OCI-M1 (cell line): ENCODE data around the gene CIAO2A.
"Not testable (repeated sequence)": the region's sequence is repeated elsewhere in the genome, so short reads cannot be mapped to it uniquely, and the experiment has no call there.

Source experiments
- DNase-seq: peaks from one replicate; lab custom pipeline; 2025; lab: John Stamatoyannopoulos, UW

Gene CIAO2A, protein sequence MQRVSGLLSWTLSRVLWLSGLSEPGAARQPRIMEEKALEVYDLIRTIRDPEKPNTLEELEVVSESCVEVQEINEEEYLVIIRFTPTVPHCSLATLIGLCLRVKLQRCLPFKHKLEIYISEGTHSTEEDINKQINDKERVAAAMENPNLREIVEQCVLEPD

DNA sequence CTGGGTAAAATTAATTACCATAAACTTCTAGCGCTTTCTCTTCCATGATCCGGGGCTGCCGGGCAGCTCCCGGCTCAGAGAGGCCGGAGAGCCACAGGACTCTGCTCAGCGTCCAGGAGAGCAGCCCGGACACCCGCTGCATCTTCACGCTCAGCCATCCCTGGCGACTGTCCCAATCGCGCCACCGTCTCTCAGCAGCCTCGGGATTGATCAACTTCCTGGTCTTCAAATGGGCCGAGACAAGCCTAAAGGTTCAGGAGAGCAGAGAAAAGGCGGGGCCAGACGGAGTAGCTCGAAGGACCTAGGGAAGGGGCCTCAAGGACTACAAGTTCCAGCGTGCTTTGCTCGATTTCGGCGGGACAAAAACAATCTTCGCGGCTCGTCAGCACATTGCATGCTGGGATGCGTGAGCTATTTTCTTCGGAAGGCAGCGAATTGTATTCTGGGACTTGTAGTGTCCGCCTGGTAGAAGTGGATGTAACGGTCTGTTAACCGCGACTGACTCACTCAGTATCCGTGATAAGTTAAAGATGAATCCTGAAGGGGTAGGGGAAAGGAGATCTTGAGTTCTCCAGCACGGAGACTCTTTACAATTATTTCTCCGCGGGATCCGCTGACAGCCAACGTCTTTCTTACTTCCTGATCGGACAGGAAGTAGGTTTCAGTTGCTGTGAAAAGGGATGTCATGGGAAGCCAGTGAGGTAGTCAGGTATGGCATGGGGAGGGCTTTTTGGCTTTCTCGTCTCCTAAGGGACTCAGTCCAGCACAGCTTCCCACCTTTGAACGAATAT lies at the start of gene CIAO2A:
TSS of gene CIAO2A (minus strand) at position 212 of the 791 bp plus-strand sequence. CDS start at position 142, 70 bp downstream.
- DNase-seq, result peak; percentile 99

DNA sequence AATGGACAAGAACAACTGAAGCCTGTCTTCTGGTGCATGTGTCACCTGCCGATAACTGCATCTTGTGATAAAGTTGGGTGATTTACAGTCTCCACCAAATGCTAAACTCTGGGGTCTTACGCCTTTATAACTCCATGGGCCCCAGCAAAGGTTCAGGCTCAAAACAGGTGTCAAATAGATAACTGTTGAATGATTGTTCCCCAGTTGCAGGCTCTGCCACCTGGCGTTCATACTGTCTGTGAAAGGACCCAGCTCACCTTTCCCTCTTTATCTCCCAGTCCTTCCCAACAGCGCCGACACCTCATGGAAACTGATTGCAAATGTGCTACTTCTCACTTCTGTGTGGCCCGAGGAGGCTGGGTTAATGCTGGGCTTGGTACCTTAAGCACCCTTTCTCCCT lies 49.6 kb upstream of the CIAO2A start:
- DNase-seq, result no peak

DNA sequence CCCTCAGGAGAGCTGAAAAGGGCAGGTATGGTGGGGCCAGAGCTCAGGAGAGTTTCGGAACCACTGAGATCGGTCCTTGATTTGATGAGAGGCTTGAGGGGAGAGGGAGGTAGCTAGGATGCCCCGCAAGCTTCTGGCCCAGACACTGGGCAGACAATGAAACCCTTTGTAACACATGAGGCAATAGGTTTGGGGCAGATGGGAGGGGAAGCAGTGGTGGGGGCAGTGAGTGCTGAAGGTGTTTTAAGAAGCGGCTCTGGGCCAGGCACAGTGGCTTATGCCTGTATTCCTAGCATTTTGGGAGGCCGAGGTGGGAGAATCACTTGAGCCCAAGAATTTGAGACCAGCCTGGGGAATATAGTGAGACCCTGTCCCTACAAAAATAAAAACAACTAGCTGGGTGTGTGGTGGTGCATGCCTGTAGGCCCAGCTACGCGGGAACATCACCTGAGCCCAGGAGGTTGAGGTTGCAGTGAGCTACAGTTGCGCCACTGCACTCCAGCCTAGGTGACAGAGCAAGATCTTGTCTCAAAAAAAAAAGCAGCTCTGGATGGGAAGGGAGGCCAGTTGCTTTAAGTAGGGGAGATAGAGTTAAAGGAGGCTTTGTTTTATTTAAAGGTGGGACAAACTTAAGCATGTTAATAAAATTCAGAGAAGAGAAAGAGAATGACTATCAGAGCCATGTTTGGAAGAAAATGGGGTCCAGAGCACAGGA lies 48.3 kb upstream of the CIAO2A start:
- no peak for DNase-seq

DNA sequence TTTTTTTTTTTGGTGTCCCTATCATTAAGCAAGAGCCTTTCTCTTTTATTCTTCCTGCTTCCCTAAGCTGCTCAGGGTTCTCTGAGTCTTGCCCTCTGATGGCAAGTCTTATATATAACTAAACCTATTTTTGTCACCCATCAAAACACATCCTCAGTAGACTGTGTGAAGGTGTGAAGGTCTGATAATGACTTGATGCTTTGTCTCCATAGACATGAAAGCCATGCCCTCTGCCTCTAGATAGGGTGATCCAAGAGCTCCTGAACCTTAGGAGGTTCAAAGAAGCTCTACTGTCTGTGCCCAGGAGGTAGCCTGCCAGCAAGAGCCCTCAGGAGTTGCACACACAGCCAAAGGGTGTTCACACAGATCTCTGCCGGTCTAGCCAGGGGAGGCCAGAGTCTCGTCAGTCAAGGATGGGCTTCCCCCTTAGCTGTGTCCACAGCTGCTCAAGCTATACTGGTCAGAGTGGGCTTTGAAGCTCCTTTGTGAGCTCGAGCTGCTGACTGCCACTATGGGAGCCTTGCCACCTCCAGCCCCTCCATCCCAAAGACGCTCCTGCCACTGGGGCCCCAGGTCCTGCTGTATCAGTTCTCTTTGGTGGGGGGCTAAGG lies 44.8 kb upstream of the CIAO2A start:
- DNase-seq, result no peak

DNA sequence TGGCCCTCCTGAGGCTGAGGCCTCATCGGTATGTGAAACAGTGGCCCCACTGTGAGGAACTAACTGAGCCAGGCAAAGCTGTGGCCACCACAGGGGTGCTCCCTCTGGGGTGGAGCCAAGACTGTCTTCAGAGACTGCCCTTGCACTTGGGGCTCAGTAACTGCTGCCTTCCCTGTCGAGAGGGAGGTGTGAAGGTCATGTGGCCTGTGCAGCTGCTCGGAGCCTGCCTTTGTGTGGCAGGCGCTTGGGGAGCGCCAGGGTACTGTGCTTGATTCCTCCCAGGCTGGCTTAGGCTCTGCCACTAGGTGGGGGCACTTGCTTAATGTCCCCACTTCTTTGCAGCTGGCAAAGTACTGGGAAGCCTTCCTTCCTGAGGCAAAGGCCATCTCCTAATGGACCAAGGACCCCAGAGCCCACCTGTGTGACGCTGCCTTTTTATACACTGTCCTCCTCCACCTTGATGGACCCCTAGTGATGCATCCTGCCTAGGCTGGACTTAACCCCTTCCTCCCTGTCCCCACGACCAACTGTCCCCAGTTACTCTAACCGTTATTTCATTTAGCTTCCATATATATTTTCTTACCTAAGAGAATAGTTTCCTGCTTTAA lies 43.7 kb upstream of the CIAO2A start:
- DNase-seq, result no peak

DNA sequence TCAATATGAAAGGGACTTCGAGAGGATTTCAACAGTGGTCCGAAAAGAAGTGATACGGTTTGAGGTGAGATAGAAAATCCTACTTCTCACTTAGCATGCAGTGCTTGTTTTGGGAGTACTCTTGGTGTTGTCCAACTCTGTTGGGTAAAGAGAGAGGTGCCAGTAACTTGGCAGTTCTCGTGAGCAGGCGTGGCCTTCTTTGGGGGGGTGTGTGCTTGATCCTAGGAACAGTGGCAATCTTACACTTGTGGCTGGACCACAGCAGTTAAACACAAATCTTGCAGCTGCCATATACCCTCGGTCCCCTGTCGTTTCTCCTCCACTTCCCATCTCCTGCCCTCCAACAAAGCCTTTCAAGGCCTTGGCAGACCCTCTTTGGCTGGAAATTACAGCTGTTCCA lies 42.7 kb upstream of the CIAO2A start:
- DNase-seq, result no peak

DNA sequence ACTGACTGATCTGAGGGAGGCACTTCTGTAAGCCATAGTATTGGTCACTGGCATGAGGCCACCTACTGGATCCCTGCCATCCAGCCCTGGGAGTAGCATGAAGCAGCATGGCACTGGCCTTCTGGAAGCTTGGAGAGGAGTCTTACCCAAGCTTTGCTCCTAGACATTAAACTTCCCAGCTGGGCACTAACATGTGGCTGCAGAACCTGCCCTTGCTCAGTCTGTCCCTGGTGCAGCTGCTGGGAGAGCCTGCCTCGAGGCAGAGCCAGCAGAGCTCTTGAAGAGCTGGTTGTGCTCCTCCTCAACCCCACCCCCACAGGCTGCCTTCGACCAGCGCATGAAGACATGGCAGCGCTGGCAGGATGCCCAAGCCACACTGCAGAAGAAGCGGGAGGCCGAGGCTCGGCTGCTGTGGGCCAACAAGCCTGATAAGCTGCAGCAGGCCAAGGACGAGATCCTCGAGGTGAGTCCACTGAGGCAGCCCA lies 40.7 kb upstream of the CIAO2A start:
- peak; percentile 39 for DNase-seq

DNA sequence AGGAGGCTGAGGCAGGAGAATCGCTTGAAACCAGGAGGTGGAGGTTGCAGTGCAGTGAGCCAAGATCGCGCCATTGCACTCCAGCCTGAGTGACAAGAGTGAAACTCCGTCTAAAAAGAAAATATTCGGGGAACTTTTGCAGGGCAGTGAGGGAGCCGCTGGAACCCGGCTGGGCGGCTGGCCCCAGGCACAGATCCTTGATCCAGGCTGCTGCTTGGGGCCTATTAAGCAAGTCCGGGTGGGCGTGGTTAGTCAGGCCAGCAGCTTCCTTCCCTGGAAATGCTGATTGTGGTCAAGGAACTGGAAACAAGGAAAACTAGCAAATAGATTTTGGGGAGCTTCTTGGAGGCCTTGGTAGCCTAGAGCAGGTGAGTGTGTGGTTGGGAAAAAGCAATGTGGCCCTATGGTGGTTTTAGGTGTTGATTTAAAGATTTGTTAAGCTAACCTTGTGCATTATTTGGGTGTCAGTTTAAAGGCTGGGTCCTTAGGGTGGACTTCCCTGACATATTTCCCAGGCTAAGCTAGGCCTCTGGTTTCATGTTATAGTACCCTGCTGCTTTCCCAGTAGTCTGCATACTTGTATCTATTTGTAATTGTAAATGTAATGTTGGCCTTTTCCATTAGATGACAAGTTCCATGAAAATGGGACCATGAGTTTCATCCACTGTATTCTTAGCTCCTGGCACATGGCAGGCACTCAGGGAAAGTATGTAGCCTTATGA lies 40.1 kb upstream of the CIAO2A start:
- DNase-seq, result no peak

DNA sequence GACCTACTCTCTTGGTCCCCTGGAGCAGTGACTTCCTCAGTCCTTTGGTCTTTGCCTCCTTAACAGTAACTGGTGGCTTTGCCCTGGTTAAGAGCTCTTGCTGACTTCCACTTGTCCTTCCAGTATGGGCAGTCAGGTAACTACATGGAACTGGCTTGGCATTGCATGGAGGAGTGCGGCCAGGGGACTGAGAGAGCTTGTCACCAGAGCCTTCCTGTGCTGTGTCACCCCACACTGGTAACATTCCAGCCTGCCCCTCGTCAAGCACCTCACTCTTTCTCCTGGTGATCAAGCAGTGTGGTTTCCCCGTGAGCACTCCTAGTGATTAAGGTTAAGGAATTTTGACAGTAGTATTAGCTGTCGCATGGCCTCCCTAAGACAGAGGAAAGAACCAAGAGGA lies 38.6 kb upstream of the CIAO2A start:
- DNase-seq, result no peak

DNA sequence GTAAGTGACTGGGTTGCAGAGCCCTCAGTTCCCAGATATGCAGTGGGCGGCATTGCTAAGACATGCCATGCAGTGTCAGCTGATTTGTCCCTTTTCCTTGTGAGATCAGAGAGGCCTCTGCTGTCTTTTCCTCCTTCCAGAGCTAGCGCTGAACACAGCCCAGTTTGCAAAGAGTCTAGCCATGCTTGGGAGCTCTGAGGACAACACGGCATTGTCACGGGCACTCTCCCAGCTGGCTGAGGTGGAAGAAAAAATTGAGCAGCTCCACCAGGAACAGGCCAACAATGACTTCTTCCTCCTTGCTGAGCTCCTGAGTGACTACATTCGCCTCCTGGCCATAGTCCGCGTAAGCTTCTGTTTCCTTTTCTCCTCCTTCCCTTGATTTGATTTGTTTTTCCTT lies 37.9 kb upstream of the CIAO2A start:
- no peak for DNase-seq

DNA sequence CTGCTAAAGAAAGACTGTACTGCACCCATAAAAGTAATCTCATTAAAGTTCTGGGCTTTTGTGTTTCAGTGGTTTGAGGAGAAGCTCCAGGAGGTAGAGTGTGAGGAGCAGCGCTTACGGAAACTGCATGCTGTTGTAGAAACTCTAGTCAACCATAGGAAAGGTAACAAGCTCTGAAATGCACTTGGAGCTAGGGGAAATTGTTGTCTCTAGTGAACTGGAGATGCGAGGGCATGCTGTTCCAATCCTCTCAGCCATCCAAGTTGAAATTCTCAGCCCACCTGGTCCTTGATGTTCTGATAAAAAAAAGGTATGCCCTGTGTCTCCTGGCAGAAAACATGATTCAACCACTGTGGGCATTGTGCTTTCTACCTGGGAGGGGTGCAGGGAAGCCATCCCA lies 36.5 kb upstream of the CIAO2A start:
- no peak for DNase-seq

DNA sequence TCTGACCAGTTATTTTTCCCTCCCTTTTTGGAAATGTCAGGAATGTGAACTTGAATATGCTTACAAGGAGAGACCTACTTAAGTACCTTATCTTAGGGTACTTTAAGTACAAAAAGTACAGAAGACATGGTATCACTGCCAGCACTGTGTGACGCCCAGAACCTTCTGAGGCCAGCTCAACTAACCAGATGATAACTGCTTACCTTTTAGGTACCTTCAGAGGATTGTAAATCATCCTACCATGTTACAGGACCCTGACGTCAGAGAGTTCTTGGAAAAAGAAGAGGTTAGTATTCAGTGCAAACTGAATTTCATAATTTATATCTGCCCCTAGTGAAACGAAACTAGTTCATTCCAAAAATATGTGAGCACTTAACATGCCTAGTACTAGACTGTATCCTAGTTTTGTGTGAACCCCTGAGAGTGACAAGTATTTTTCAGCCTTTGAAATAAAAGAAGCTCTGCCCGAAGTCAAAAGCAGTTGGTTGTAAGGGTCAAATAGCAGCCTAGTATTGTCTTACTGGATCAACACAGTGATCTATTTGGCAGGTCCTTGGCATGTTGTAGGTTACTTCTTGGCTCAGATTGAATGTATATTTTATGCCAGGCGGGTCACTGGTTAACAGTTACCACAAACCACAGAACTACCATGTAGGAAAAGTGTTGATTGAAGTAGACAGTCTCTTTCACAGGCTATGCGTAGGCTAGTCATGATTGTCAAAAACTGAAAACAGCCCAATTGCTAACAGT lies 34.1 kb upstream of the CIAO2A start:
- DNase-seq, result no peak

DNA sequence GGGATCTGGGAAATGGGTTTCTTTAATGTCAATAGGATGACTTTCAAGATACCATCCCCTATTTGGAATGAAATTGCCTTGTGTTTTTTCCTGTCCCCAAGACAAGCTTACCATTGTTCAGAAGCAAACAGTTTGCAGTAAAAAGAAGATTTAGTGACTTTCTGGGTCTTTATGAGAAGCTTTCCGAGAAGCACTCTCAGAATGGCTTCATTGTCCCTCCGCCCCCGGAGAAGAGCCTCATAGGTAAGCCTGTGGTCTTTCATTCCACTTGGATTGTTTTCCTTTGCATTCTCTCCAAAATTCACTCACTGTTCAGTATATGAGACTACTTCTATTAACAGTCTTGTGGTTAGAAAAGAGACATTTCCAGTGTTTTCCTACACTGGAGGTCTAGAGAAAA lies 32.3 kb upstream of the CIAO2A start:
- DNase-seq, result no peak

DNA sequence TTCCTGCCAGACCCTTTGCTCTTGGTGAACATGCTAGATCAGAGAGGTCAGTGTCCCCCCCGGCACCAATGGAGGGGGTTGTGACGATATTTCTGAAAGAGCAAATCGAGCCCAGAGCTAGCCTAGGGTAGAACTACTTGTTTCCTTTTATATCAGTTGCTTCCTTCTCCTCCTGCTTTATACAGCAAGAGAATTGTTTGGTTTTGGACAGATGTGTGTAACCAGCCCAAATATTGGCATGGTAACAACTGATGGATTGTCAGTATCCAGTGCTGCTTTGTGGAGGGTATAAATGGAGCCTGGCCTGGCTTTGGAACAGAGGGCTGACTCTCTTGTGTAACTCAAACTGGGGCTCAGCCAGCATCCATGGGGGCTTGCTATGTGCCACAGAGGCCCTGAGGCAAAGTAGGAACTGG lies 29.3 kb upstream of the CIAO2A start:
- DNase-seq, result no peak

DNA sequence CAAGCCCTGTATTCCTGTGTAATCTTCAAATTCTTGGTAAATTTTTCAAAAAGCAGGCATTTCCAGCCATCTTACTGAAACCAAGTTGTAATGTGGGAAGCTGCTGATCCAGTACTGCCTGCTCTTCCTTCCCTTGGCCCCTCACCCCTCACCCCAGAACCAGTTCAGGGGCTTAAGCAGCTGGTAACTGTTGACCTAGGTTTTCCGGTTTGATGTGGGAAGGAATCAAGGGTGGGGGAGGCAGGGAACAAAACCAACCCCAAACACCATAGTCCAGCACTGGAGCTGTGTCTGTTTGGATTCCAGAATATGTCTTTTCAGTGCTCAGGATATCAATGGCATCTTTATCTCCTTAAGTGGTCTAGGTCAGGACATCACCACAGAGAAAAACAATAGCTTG lies 28.8 kb upstream of the CIAO2A start:
- no peak for DNase-seq

DNA sequence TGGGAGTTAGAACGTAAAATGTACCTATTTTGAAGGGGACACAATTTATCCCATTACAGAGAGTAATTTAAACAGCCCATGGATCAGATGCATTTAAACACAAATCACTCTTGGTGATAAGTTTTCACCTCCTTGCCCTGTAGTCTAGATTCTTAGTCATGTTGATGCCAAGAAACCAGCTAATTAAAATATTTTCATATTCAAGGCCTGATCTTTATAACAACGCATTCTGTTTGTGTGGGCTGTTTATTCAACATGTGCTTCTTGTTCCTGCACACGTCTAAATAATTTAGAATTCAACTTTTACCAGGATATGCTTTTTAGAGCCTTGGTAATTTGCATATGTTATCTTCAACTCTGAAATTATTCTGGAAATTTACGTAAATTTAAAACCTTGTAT lies 28.0 kb upstream of the CIAO2A start:
- no peak for DNase-seq

DNA sequence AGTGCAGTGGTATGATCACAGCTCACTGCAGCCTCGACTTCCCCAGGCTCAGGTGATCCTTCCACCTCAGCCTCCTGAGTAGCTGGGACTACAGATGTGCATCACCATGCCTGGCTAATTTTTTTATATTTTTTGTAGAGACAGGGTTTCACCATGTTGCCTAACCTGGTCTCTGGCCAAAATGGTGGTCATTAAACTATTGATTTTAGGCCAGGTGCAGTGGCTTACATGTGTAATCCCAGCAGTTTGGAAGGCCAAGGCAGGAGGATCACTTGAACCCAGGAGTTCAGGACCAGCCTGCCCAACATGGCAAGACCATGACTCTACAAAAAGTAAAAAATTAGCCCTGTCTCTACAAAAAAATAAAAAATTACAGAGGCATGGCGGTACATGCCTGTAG lies 26.7 kb upstream of the CIAO2A start:
- not testable (repeated sequence) for DNase-seq

DNA sequence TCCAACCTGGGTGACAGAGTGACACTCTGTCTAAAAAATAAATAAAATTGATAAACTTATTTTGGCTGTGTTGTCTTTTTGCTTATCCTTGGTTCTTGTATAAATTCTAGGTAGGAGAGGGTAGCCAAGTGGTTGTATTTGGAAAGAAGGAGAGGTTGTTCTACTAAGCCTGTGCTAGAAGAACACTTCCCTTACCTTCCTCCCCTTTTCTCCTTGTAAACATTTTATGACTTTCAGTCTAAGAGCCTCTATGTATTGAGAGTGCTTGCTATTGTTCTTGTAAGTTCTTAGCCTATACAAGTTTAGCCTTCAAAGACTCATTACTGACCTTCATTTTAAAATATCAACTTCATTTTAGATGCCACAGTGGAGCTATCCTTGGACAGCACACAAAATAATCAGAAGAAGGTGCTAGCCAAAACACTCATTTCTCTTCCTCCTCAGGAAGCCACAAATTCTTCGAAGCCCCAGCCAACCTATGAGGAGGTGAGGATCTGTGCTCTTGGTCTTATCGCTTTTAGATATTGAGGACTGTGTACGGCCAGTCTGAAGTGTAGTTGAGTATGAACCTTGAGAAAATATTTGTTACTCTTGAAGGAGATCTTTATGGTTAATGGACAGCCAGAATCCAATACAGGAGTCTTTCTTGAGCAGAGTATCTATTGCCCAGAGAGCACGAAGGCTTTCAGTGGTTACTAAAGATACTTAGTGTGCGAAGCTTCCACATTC lies 24.3 kb upstream of the CIAO2A start:
- DNase-seq, result no peak

DNA sequence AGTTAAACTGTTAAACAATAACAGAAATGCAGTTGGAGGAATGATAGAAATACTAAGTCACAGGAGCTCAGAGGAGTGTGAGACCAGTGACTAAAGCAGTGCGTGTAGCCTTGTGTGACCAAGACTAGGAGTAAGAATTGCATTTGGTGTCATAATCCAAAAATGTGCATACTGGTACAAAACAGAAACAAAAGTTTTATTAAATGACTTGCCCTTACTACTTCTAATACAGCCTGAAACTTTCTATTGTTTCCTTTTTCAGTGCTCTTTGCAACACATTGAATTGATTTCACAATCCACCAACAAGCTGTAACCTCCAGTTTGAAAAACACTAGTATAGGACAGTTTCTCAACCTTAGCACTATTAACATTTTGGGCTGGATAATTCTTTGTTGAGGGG lies 19.3 kb upstream of the CIAO2A start:
- no peak for DNase-seq
